Liver (tissue), 9 donors: Measurements from ENCODE around the gene GPR21. TPM values are rescaled to one million over a fixed set of nuclear protein-coding genes. Genes with fewer than 3 reads are reported as not detected.

Experiments
- DNase-seq: peaks from one replicate; pipeline ENCODE4 v3.0.0-alpha.2; 2017; ENCODE audit warnings: low spot score
- H3K27ac ChIP-seq, 2 donors: one replicate each; pipeline ENCODE4 v1.7.0; 2013; ENCODE audit warnings: inconsistent platforms in 2 of 2, low read length in 2 of 2, control low read depth in 1 of 2, low read depth in 1 of 2, mild to moderate bottlenecking in 1 of 2
- H3K27me3 ChIP-seq, 4 donors: one replicate each; pipeline versions ENCODE4 v1.6.1 to v1.7.0; 2013; ENCODE audit warnings: low read length in 3 of 4, inconsistent platforms in 1 of 4, mild to moderate bottlenecking in 1 of 4, moderate library complexity in 1 of 4; ENCODE audit not compliant: control insufficient read depth in 4 of 4, insufficient read depth in 4 of 4
- H3K36me3 ChIP-seq, 4 donors: one replicate each; pipeline versions ENCODE4 v1.6.1 to v1.7.0; 2013; ENCODE audit warnings: low read length in 3 of 4, mild to moderate bottlenecking in 3 of 4, low read depth in 1 of 4, moderate library complexity in 1 of 4; ENCODE audit not compliant: control insufficient read depth in 4 of 4, insufficient read depth in 3 of 4
- H3K4me1 ChIP-seq, 4 donors: one replicate each; pipeline versions ENCODE4 v1.6.1 to v1.7.0; 2013; ENCODE audit warnings: low read length in 3 of 4, mild to moderate bottlenecking in 3 of 4, moderate library complexity in 1 of 4; ENCODE audit not compliant: control insufficient read depth in 4 of 4, insufficient read depth in 4 of 4
- H3K4me3 ChIP-seq, 3 donors: one replicate each; pipeline versions ENCODE4 v1.6.1 to v1.7.0; 2013; ENCODE audit warnings: low read length in 3 of 3, control low read depth in 1 of 3, low read depth in 1 of 3, mild to moderate bottlenecking in 1 of 3
- H3K9ac ChIP-seq, 2 donors: one replicate each; pipeline ENCODE4 v1.7.0; 2013; ENCODE audit warnings: low read length in 2 of 2, mild to moderate bottlenecking in 2 of 2, moderate library complexity in 2 of 2, control low read depth in 1 of 2, low read depth in 1 of 2
- H3K9me3 ChIP-seq, 4 donors: one replicate each; pipeline versions ENCODE4 v1.6.1 to v1.7.0; 2013; ENCODE audit warnings: low read length in 3 of 4; ENCODE audit not compliant: control insufficient read depth in 4 of 4
- ATF3 ChIP-seq: IDR thresholded peaks from 2 replicates; pipeline ENCODE4 v1.6.1; 2016; ENCODE audit warnings: antibody characterized with exemption
- FOXA1 ChIP-seq: IDR thresholded peaks from 2 replicates; pipeline ENCODE4 v1.6.1; 2016; ENCODE audit warnings: antibody characterized with exemption
- FOXA2 ChIP-seq: IDR thresholded peaks from 2 replicates; pipeline ENCODE4 v1.6.1; 2016; ENCODE audit warnings: antibody characterized with exemption
- GABPA ChIP-seq, 2 donors: IDR thresholded peaks in 1 of 2; conservative IDR thresholded peaks in 1 of 2; 2 replicates each; pipeline ENCODE4 v1.6.1; 2016; ENCODE audit warnings: antibody characterized with exemption in 2 of 2, mild to moderate bottlenecking in 1 of 2, moderate library complexity in 1 of 2
- MAX ChIP-seq: IDR thresholded peaks from 2 replicates; pipeline ENCODE4 v1.6.1; 2016; ENCODE audit warnings: antibody characterized with exemption
- NR2F2 ChIP-seq: IDR thresholded peaks from 2 replicates; pipeline ENCODE4 v1.6.1; 2016; ENCODE audit warnings: antibody characterized with exemption
- RAD21 ChIP-seq, 2 donors: IDR thresholded peaks; 2 replicates each; pipeline ENCODE4 v1.6.1; 2016; ENCODE audit warnings: antibody characterized with exemption in 2 of 2, mild to moderate bottlenecking in 2 of 2
- REST ChIP-seq: IDR thresholded peaks from 2 replicates; pipeline ENCODE4 v1.6.1; 2016; ENCODE audit warnings: antibody characterized with exemption, mild to moderate bottlenecking
- RXRA ChIP-seq, 2 donors: IDR thresholded peaks; 2 replicates each; pipeline ENCODE4 v1.6.1; 2017 to 2018; ENCODE audit warnings: antibody characterized with exemption in 2 of 2, mild to moderate bottlenecking in 1 of 2
- SP1 ChIP-seq: IDR thresholded peaks from 2 replicates; pipeline ENCODE4 v1.6.1; 2018; ENCODE audit warnings: antibody characterized with exemption, mild to moderate bottlenecking
- YY1 ChIP-seq: IDR thresholded peaks from 2 replicates; pipeline ENCODE4 v1.6.1; 2016; ENCODE audit warnings: antibody characterized with exemption, mild to moderate bottlenecking
- WGBS: extraction: QIAGEN DNeasy Blood & Tissue Kit; methylation state at CpG from one replicate; pipeline ENCODE4 v1.1.7; 2013; 5-methylcytosine and 5-hydroxymethylcytosine counted together
- polyA plus RNA-seq, 2 donors: library from polyadenylated mRNA; stranded (reverse) in 1 of 2; unstranded in 1 of 2; fragments of 200-250 nt in 1 of 2; fragments of >200 nt in 1 of 2; fragmentation: Nextera tagmentation in 1 of 2; extraction: Ambion mirVana in 1 of 2; gene quantifications; one replicate each; pipeline versions ENCODE4 v1.2.1 to v1.2.3, GENCODE V29; 2013 to 2015
- total RNA-seq, 2 donors: library from RNA; depleted of rRNA; stranded (reverse); fragments of >200 nt; gene quantifications; one replicate each; pipeline ENCODE4 v1.2.3, GENCODE V29; 2014
- TF ChIP-seq, protein P1 (sequence below): IDR thresholded peaks from 2 replicates; pipeline ENCODE4 v1.6.1; 2016; ENCODE audit warnings: antibody characterized with exemption
- TF ChIP-seq, protein P2 (sequence below): fragments of 150-350 bp; IDR thresholded peaks from 2 replicates; pipeline ENCODE4 v1.5.1; 2017; ENCODE audit warnings: improper control_type of control experiment, low read depth, low read length; ENCODE audit not compliant: missing input control
- donor health status: healthy.
- donor health status: healthy.
- donor health status: healthy.
- donor health status: healthy.
- donor health status: healthy.

Gene GPR21
- total and polyA plus RNA-seq, 4 donors, result 0.07 to 0.67 TPM; not detected in 2

DNA sequence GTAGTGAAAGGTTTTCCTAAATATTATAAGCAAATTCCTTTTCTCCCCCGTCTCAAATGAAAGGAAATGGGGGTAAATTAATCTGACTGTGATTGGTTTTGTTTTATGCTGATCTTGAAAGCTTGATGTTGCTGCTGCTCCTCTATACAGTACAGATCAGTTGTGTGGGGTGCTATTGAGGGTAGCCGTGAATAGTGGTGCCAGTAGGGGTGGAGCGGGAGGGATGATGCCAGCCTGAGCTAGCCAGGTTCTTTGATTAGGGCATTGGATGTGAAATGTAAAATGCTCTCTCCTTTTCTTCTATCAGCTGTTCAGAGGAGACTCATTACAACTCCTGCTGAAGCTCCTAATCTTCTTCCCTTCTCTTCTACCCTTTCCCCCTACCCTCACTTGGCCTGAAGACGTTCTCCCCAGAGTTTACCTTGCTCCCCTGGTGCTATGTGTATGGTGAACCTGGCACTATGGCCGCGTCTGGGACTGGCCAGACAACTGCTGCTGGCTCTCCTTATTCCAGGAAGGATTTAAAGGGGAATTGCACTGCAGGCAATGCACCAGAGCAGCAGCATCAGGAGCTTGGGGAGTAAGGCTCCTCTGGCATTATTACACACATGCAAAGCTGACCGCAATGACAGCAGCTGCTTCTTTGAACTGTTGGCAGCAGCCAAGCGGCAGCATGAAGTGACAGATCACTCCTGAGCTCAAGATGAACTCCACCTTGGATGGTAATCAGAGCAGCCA is 566 bp downstream of the GPR21 start:
- no peak for DNase-seq
- Histone ChIP-seq H3K4me1 (peaks cover 0 to 3% (median 1%) of the 10 kb centered on the region in 4 donors), H3K27ac (no peak overlapping the region), H3K36me3 (peaks cover 3 to 9% (median 4%) of the 10 kb centered on the region in 4 donors), H3K27me3 (no peaks in the 10 kb centered on the region), H3K9ac (no peak overlapping the region), H3K4me3 (no peak overlapping the region), H3K9me3 (no peaks in the 10 kb centered on the region)
- 84% methylated on average over 8 of the region's 8 CpGs for WGBS
- TF ChIP-seq MAX, result no peak
- TF ChIP-seq, protein P1, sequence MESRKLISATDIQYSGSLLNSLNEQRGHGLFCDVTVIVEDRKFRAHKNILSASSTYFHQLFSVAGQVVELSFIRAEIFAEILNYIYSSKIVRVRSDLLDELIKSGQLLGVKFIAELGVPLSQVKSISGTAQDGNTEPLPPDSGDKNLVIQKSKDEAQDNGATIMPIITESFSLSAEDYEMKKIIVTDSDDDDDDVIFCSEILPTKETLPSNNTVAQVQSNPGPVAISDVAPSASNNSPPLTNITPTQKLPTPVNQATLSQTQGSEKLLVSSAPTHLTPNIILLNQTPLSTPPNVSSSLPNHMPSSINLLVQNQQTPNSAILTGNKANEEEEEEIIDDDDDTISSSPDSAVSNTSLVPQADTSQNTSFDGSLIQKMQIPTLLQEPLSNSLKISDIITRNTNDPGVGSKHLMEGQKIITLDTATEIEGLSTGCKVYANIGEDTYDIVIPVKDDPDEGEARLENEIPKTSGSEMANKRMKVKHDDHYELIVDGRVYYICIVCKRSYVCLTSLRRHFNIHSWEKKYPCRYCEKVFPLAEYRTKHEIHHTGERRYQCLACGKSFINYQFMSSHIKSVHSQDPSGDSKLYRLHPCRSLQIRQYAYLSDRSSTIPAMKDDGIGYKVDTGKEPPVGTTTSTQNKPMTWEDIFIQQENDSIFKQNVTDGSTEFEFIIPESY, result no peak
- no peak for TF ChIP-seq REST
- no peak for TF ChIP-seq RAD21 (IDR thresholded peaks at IDR 0.05)
- TF ChIP-seq FOXA2, result no peak
- TF ChIP-seq ATF3, result no peak

GRCh38 chr9:123034881-123035510 is 1.5 kb downstream of the GPR21 start:
- Histone ChIP-seq H3K4me1 (peaks cover 0 to 5% (median 3%) of the 10 kb centered on the region in 4 donors), H3K27me3 (no peaks in the 10 kb centered on the region), H3K9me3 (no peaks in the 10 kb centered on the region), H3K27ac (no peak overlapping the region), H3K9ac (no peak overlapping the region), H3K36me3 (peaks cover 3 to 9% (median 3%) of the 10 kb centered on the region in 4 donors), H3K4me3 (no peak overlapping the region)
- TF ChIP-seq FOXA2 (no peak), ATF3 (no peak), GABPA (IDR thresholded peaks at IDR 0.05 in 1 of 2, conservative IDR thresholded peaks at IDR 0.05 in 1 of 2) (no peak), YY1 (no peak), MAX (no peak), RXRA (IDR thresholded peaks at IDR 0.05) (no peak), REST (no peak), SP1 (no peak), NR2F2 (no peak), RAD21 (IDR thresholded peaks at IDR 0.05) (no peak), FOXA1 (no peak)
- TF ChIP-seq, protein P2, sequence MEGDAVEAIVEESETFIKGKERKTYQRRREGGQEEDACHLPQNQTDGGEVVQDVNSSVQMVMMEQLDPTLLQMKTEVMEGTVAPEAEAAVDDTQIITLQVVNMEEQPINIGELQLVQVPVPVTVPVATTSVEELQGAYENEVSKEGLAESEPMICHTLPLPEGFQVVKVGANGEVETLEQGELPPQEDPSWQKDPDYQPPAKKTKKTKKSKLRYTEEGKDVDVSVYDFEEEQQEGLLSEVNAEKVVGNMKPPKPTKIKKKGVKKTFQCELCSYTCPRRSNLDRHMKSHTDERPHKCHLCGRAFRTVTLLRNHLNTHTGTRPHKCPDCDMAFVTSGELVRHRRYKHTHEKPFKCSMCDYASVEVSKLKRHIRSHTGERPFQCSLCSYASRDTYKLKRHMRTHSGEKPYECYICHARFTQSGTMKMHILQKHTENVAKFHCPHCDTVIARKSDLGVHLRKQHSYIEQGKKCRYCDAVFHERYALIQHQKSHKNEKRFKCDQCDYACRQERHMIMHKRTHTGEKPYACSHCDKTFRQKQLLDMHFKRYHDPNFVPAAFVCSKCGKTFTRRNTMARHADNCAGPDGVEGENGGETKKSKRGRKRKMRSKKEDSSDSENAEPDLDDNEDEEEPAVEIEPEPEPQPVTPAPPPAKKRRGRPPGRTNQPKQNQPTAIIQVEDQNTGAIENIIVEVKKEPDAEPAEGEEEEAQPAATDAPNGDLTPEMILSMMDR, result no peak
- 91% methylated on average over 13 of the region's 13 CpGs for WGBS
- peak; percentile 40 for DNase-seq
